PC-9 (cell line): ENCODE data around the gene LGSN. TPM values are rescaled to one million over a fixed set of nuclear protein-coding genes. Genes with fewer than 3 reads are reported as not detected.
"Not testable (repeated sequence)": the region's sequence is repeated elsewhere in the genome, so short reads cannot be mapped to it uniquely, and the experiment has no call there.

ENCODE experiments used
- BruUV-seq: library from RNA; stranded (reverse); fragments of 400-500 nt; replicated peaks from 2 replicates; lab custom pipeline; 2021; lab: Mats Ljungman, UMichigan
- CTCF ChIA-PET: fragments of 300-600 bp; sonication (Branson Sonifier 250); formaldehyde crosslinking; loops from one replicate; lab custom pipeline; 2022; ENCODE audit warnings: antibody characterized with exemption; lab: Charles Lee
- POLR2A ChIA-PET: fragments of 300-600 bp; sonication (Branson Sonifier 250); formaldehyde crosslinking; loops from one replicate; lab custom pipeline; 2022; ENCODE audit warnings: antibody characterized with exemption; ENCODE audit not compliant: unreplicated experiment; lab: Charles Lee
- DNase-seq, 2 experiments: peaks; one replicate each; pipeline versions ENCODE4 v3.0.0 to v3.0.0-alpha.2; 2015 to 2022; ENCODE audit warnings: mixed read lengths in 1 of 2
- H2AFZ ChIP-seq: fragments of 200-600 bp; sonication (generic); 2 replicates; pipeline ENCODE4 v1.8.1; 2017; ENCODE audit warnings: antibody characterized with exemption
- H3F3A ChIP-seq: fragments of 200-600 bp; sonication (generic); 2 replicates; pipeline ENCODE4 v1.8.1; 2017; ENCODE audit warnings: antibody characterized with exemption, mild to moderate bottlenecking, low read depth; ENCODE audit not compliant: insufficient read depth
- H3K27ac ChIP-seq: fragments of 200-600 bp; sonication (generic); 2 replicates; pipeline ENCODE4 v1.6.1; 2016; ENCODE audit warnings: mixed run types
- H3K27me3 ChIP-seq: fragments of 200-600 bp; sonication (generic); 2 replicates; pipeline ENCODE4 v1.6.1; 2016; ENCODE audit warnings: low read depth, mixed run types; ENCODE audit not compliant: insufficient read depth
- H3K36me3 ChIP-seq: fragments of 200-600 bp; sonication (generic); 2 replicates; pipeline ENCODE4 v1.6.1; 2016; ENCODE audit warnings: low read depth, mixed run types
- H3K4me1 ChIP-seq: fragments of 200-600 bp; sonication (generic); replicated peaks from 2 replicates; pipeline ENCODE4 v1.6.1; 2016; ENCODE audit warnings: mixed run types; ENCODE audit not compliant: insufficient read depth
- H3K4me2 ChIP-seq: fragments of 200-600 bp; sonication (generic); 2 replicates; pipeline ENCODE4 v1.6.1; 2017; ENCODE audit warnings: mixed run types
- H3K4me3 ChIP-seq: fragments of 200-600 bp; sonication (generic); 2 replicates; pipeline ENCODE4 v1.6.1; 2016; ENCODE audit warnings: mixed run types
- H3K79me2 ChIP-seq: fragments of 200-600 bp; sonication (generic); 2 replicates; pipeline ENCODE4 v1.6.1; 2017; ENCODE audit warnings: low read depth, mixed run types
- H3K9me2 ChIP-seq: fragments of 200-600 bp; sonication (generic); 2 replicates; pipeline ENCODE4 v1.8.1; 2017; ENCODE audit warnings: mild to moderate bottlenecking; ENCODE audit not compliant: insufficient read depth
- H3K9me3 ChIP-seq: fragments of 200-600 bp; sonication (generic); 2 replicates; pipeline ENCODE4 v1.8.1; 2016; ENCODE audit warnings: low read depth; ENCODE audit not compliant: insufficient read depth
- H4K20me1 ChIP-seq: fragments of 200-600 bp; sonication (generic); 2 replicates; pipeline ENCODE4 v1.8.1; 2017; ENCODE audit not compliant: insufficient read depth
- CTCF ChIP-seq: fragments of 200-600 bp; sonication (generic); conservative IDR thresholded peaks from 2 replicates; pipeline ENCODE4 v1.6.1; 2017; ENCODE audit warnings: mixed run types, antibody characterized with exemption, mild to moderate bottlenecking, moderate library complexity
- EZH2 ChIP-seq: fragments of 200-600 bp; sonication (generic); IDR thresholded peaks from 2 replicates; pipeline ENCODE4 v1.8.0; 2017; ENCODE audit warnings: antibody characterized with exemption, low read depth
- intact Hi-C: fragments of 100-400 bp; cut with micrococcal nuclease; formaldehyde crosslinking; loops from one replicate; pipeline ENCODE4 v1.10.0; 2022; ENCODE audit not compliant: unreplicated experiment
- total RNA-seq: library from RNA; stranded (reverse); gene quantifications from 2 replicates; pipeline ENCODE4 v1.2.3, GENCODE V29; 2021

Gene LGSN
- total RNA-seq, 1 experiment from 2014 or later: not detected

DNA sequence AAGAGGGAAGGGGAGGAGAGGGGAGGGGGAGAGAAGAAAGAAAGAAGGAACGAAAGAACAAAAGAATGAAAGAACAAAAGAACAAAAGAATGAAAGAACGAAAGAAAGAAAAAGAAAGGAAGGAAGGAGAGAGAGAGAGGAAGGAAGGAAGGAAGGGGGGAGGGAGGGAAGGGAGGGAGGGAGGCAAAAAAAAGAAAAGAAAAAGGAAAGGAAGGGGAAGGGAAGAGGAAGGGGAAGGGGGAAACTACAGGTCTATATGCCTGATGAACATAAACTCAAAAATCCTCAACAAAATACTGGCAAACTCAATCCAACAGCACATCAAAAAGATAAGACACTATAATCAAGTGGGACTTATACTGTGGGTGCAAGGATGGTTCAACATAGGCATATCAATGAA lies 13.7 kb upstream of the LGSN start:
- intact Hi-C loops: no loop called here
- no peak overlapping the region for H2AFZ ChIP-seq
- BruUV-seq: no TSS peak
- CTCF ChIA-PET: no interaction called here
- TF ChIP-seq CTCF: no peak
- TF ChIP-seq EZH2: no peak
- no peaks in the 10 kb centered on the region for H3K79me2 ChIP-seq
- no peaks in the 10 kb centered on the region for H4K20me1 ChIP-seq
- H3K27ac ChIP-seq: no peak overlapping the region
- POLR2A ChIA-PET: no interaction called here
- H3K4me2 ChIP-seq: no peak overlapping the region
- DNase-seq: no peak
- H3K4me3 ChIP-seq: no peak overlapping the region
- no peaks in the 10 kb centered on the region for H3K27me3 ChIP-seq
- no peaks in the 10 kb centered on the region for H3K4me1 ChIP-seq
- H3F3A ChIP-seq: no peaks in the 10 kb centered on the region
- no peaks in the 10 kb centered on the region for H3K9me3 ChIP-seq
- no peaks in the 10 kb centered on the region for H3K36me3 ChIP-seq
- H3K9me2 ChIP-seq: no peaks in the 10 kb centered on the region

- H3K27me3 ChIP-seq, H3K79me2 ChIP-seq, POLR2A ChIA-PET, H3K36me3 ChIP-seq, DNase-seq, H3K4me1 ChIP-seq, BruUV-seq, H3F3A ChIP-seq, H3K27ac ChIP-seq, H2AFZ ChIP-seq, CTCF ChIA-PET, H3K9me2 ChIP-seq, H4K20me1 ChIP-seq, H3K4me2 ChIP-seq, H3K4me3 ChIP-seq, intact Hi-C loops, H3K9me3 ChIP-seq: not testable (repeated sequence)
Observed at GRCh38 chr6:63326630-63327029, 6.8 kb upstream of the LGSN start.

DNA sequence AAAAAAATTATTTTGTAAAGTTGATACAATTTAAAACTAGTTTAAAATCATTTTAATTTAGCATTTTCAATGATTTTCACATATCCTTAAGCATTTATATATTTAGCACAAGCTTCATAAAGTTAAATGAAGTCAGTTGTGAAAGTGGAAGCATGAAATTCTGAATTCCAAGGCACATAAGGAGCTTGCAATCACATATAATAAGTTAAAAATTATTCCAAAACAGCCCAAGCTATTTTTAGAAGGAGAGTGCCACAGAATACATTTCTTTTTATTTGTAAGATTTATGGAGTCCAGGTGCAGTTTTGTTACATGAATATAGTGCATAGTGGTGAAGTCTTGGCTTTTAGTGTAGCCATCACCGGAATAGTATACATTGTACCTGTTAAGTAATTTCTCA lies 3.2 kb upstream of the LGSN start:
- no peaks in the 10 kb centered on the region for H3K27me3 ChIP-seq
- H3F3A ChIP-seq: no peaks in the 10 kb centered on the region
- BruUV-seq: no TSS peak
- DNase-seq: no peak
- CTCF ChIA-PET: no interaction called here
- H3K4me3 ChIP-seq: no peak overlapping the region
- no peak overlapping the region for H3K27ac ChIP-seq
- H3K9me3 ChIP-seq: no peaks in the 10 kb centered on the region
- POLR2A ChIA-PET: no interaction called here
- H3K4me1 ChIP-seq: no peaks in the 10 kb centered on the region
- no peaks in the 10 kb centered on the region for H3K79me2 ChIP-seq
- TF ChIP-seq EZH2 (no peak), CTCF (no peak)
- intact Hi-C loops: no loop called here
- no peak overlapping the region for H3K4me2 ChIP-seq
- no peaks in the 10 kb centered on the region for H4K20me1 ChIP-seq
- H3K9me2 ChIP-seq: no peaks in the 10 kb centered on the region; the same call in 1 of the 2 replicates
- H2AFZ ChIP-seq: no peak overlapping the region
- no peaks in the 10 kb centered on the region for H3K36me3 ChIP-seq

GRCh38 chr6:63321821-63322220 lies 2.0 kb upstream of the LGSN start:
- Histone ChIP-seq H3K4me3 (no peak overlapping the region), H3K4me1 (no peaks in the 10 kb centered on the region), H4K20me1 (no peaks in the 10 kb centered on the region), H3K4me2 (no peak overlapping the region), H3K36me3 (no peaks in the 10 kb centered on the region), H2AFZ (no peak overlapping the region), H3K79me2 (no peaks in the 10 kb centered on the region), H3K27ac (no peak overlapping the region), H3K9me3 (no peaks in the 10 kb centered on the region), H3K9me2 (no peaks in the 10 kb centered on the region; the same call in 1 of the 2 replicates), H3K27me3 (no peaks in the 10 kb centered on the region), H3F3A (no peaks in the 10 kb centered on the region)
- CTCF ChIA-PET: no interaction called here
- no TSS peak for BruUV-seq
- no peak for DNase-seq
- TF ChIP-seq EZH2: no peak
- no peak for TF ChIP-seq CTCF
- POLR2A ChIA-PET: no interaction called here
- intact Hi-C loops: no loop called here
